Muscle of back (tissue), 11 donors: ENCODE data around the gene AKT1S1. TPM values are rescaled to one million over a fixed set of nuclear protein-coding genes. Genes with fewer than 3 reads are reported as not detected.
A peak's percentile ranks its signal among the peaks of the same experiment; 100 is the strongest.

Source experiments
- DNase-seq, 3 donors: peaks; one replicate each; pipeline versions ENCODE4 v3.0.0 to v3.0.0-alpha.2; 2013
- polyA plus RNA-seq, 10 donors: library from polyadenylated mRNA; unstranded; fragments of 120-200 nt; gene quantifications; one replicate each; pipeline ENCODE4 v1.2.1, GENCODE V29; 2013; ENCODE audit not compliant: insufficient read length in 10 of 10

Gene AKT1S1
- polyA plus RNA-seq, 10 donors = 27.4 to 39.4 (median 32.2) TPM

DNA sequence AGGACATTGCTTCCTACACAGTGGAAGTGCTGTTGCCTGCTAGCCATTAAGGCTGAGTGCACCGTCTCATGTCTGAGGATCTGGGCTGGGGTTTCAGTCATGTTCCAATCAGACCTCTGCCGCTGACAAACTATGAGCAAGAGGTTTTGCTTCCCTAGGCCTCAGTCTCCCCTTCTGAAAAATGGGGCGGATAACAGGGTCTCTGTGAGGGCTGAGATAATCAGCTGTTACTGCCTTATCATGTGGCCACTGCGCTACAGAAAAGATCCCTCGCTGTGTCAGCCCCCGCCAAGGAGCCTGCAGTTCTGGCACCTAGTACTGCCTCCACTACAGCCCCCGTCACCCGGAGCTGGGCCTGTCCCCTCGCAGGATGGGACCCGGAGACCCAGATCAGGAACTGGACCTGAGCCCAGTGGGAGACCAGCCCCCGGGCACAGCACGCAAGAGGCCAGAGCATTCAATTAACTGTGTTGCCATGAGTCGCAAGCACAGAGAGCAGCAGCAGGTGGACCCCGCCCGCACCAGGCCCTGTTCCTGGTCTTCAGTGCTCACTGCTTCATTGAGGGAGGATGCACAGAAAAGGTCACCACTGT is 6.8 kb downstream of the AKT1S1 start:
- DNase-seq = no peak

DNA sequence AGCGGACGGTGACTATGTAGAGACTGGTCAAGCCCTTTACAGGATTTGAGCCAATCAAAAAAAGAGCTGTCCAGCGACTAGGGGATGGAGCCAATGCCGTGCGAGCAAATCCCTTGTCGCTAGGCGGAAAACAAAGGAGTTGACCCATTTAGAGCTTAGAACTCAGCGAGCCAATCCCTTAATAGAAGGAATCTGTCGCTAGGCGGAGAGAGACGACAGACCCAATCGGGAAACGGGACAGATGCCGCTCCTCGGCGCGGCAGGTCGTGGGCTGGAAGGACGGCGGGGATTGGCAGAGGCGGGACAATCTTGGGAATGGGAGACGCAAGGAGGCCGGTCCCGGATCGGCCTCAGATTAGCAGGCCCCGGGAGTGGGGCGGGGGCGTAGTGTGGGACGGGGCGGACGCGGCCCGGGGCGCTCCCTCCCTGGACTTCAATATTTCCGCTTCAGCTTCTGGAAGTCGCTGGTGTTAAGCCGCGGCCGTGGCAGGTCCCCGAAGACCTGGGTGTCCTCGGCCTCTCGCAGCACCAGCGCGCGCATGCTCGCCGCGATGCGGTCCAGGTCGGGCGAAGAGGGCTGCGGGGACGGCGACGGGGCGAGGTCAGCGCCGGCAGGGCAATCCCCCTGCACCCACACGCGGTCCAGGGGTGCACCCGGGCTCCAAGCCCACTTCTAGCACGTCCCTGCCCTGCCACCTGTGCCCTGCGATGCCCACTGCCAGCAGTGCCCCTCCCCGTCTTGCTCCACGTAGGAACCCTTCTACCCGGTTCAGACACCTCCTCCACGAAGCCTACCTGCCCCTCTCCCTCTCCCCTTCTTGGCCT is 7.5 kb downstream of the AKT1S1 start:
- peak; percentile 99 to 100 (median 100) for DNase-seq

DNA sequence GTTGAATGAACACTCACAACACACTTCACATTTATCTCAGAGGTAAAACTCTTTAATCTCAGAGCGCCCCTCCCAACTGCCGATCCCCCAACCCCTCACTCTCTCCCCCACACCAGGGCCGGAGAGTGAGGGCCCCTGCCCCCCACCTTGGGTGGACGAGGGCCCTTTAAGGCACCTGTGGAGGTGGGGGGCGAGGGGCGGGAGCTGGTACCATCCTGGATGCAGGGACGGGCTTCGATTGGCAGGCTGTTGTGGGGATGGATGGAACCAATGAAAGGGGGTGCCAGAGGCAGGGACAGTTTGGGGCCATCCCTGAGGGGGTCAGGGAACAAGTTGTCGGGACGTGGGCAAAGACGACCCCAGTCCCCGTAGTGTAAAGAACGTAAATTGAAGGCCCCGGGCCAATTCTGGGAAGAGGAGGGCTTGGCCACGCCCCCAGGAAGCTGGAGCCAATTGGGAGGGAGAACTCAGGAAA is 8.1 kb downstream of the AKT1S1 start:
- DNase-seq = no peak

DNA sequence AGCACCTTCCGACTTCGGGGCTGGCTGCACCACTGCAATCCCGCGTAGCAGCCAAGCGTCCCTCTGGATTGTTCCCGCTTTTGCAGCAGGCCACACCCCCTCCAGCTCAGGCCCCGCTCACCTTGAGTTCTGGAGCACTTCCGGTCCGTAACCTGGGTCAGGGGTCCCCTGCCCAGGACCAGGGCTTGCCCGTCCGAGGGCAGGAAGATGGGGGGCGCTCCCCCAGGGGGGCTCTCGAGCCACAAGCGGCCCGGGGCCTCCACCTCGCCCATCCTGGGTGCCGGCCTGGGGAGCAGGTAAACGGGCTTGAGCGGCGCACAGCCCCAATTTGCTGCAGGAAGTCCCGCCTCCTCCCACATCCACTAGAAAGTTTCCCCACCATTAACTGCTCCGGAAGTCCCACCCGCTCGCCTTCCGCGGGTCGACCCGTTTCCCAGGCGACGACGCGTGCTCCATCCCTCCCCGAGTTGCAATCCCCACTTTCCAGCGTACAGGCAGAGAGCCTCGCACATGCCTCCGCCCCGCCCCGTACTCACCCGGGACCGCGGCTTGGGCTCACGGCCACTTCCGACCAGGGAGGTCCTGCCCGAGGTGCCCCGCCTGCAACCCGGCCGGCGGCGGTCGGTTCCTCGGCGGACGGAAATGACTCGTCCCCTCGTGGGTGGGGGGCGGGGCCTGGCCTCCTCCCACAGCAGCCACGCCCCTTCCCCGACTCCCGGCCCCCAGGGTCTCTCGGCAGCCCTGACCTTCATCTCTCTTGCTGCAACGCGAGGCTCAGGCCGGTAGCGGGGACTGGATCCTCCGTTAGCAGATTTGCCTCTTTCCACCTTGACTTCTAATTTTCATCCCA is 10.0 kb downstream of the AKT1S1 start, which contains the start of gene PNKP:
PNKP (minus strand) TSS at position 644 of the 850 bp plus-strand sequence; CDS start at position 272, 372 bp downstream.
- peak; percentile 89 to 99 (median 95) for DNase-seq

DNA sequence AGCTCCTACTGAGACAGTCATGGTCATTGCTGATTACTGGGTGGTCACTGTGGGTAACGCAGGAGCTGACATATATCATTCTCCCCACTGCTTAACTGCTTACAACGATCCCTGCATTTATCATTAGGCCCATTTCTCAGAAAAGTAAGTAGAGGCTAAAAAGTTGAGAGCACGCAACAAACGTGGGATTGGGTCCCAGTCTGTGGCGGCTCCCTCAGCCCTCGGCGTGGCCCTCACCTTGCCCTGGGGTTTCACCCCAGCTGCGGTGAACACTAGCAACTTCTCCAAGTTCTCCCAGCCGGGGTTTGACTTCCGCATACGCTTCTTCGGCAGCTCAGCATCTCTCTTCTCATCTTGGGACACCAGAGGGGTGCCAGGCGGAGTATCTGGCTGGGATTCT is 12.3 kb downstream of the AKT1S1 start:
- DNase-seq = no peak

DNA sequence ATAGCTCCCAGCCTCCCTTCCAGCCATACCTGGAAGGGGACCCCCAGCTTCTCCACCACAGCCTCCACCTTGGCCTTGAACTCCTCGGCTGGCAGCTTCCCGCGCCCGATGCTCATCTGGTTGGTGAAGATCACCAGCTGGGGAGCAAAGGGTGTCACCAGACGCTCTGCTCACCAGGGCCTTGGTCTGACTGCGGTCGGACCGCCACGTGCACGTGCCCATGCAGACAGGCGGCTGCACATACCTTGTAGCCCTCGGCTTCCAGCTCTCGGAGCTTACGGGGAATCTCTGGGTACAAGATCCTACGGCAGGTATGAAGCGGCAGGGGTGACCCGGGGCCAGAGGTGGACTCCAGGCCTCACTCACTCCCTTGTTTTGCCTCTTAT is 13.2 kb downstream of the AKT1S1 start:
- no peak for DNase-seq

DNA sequence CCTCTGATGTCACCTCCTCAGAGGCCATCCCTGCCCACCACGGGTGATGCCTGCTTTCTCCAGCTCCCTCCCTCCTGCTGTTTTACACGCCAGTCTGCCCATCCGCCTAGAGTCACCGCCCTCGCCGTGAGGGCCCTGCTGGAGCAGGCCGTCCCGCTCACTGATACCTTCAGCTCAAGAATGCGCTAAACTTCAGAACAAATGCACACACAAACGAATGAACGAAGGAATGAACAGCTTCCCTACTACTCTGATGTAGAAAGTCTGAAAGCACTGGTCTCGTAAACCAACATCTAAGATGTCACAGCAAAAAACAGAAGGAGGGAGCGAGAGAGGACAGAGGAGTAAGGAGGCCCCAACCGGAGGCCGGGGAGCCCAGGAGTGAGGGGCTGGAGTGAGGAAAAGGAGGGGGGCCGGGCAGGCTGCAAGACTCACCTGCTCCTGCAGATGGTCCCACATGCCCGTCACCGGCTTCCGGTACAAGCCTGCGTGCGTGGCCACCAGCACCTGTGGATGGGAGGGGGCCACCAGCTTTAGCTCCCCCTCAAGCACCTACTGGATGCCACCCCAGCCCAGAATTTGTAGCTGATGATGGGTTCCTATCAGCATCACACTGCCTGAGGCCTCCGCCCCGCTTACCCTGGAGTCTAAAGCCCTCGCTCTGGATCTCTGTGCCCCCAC is 13.8 kb downstream of the AKT1S1 start:
- no peak for DNase-seq

DNA sequence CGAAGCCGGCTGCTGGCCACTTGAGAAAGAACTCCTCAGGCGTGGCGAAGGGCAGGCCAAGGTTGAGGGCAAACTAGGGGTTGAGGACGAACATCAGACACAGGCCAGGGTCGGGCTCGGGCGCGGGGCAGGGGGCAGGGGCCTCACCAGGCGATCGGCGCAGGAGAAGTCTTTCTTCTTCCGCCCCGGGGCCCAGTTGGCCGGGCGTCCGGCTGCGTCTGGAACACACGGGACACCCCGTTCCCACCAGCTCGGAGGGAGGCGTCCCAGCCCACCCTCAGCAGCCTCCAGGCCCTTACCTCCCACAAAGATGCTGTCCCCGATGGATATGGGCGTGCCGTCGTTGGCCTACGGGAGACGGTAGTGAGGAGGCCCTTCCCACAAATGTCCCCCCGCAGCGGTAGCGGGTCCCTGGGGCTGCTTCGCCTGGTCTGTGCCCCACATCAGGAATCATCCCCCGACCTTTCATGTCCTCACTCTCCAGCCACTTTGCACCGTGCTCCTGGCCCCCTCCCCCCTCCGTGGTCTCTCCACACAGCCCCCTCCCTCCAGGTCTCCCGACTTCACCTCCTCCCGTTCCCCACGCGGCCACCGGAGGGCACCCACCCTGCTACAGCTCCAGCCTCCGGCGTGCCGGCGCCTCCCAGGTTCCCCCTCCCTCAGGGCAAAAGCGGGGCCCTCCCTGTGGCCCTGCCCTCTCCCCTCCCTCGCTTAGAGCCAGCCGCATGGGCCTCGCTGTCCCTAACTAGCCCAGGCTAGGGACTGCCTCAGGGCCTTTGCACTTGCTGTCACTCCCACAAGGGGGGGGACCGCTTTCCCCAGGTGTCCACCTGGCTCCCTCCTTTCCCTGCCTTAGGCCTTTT is 14.5 kb downstream of the AKT1S1 start:
- no peak for DNase-seq

DNA sequence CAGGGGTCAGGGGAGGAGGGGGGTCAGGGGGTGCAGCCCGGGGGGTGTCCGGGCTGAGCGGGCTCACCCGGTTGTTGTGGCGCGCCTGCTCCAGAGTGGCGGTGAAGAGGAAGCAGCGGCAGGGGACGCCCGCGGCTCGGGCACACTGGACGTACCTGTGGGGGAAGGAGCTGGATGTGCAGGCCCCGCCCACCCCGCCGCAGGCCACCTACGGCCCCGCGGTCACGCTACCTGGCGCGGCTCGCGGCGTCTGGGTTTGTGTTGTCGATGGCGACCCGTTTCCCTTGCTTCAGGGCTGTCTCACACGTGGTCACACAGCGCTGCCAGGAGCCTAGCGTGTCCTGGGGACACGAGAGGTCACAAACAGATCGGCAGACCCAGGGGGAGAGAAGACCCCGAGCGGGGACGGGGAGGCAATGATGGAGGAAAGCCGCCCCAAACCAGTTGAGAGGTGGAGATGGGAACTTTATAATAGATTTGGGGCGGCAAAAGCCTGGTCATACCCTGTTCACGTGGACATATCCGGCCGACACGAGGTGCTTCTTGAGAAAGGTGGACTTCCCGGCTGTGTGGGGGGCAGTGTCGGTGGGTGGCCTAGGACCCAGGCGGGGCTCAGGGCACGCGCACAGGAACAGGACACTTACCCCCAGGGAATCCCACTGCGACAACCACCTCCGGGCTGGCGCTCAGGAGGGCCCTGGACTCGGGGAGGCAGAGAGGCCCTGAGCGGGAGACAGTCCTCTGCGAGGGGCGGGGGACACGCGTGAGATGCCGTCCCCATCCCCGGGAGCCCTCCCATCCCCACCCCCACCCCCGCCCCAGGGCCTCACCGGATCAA is 15.4 kb downstream of the AKT1S1 start:
- DNase-seq = no peak

DNA sequence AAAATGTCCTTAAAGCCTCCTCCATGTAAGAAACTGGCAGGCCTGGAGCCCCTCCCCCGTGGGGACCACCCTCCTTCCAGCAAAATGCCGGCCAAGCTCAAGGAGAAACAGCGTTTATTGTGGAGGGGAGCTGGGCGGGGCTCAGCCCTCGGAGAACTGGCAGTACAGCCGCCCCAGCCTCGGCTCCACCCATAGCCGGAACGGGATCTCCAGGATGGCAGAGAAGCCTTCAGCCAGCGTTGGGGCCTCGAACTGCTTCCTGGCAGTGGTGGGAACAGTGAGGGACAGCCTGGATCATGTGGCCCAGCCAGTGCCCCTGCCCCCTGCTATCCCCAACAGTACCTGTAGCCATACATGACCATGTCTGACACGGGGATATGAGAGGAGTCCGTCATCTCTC is 16.0 kb downstream of the AKT1S1 start:
- DNase-seq = peak in 1 of 3 donors; percentile 66

DNA sequence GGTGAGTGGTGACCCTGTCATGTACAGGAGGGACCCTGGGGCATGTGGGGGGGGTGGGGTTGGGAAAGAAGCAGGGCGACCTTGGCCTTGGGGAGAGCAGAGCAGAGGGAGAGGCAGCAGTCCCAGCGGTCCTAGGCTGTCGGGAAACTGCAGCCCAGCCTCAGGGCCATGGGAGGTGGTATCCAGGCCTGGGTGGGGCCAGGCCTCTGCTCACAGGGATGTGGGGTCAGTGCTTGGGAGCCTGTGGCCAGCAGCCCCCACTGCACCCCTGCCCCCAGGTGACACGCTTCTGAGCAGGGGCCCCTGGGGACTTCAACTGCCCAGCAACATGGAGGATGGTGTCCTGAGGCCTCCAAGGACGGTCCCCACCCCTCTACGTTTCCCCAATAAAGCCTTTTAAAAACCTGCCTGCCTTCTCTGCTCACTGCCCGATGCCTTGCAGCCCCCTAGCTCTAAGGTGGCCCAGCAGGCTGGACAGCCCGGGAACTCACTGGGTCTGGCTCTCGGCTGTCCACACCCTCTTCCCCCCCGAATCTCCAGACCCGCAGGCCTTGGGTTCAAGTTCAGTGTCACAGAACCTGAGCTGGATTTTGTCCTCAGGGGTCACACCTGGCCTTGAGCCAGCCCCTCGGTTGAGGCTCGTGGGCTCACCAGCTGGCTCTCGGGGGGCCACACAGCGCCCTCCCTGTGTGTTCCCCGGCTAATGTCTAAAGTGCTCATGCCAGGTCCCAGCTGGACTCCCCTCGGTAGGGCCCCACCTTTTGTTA is 16.6 kb downstream of the AKT1S1 start:
- no peak for DNase-seq

DNA sequence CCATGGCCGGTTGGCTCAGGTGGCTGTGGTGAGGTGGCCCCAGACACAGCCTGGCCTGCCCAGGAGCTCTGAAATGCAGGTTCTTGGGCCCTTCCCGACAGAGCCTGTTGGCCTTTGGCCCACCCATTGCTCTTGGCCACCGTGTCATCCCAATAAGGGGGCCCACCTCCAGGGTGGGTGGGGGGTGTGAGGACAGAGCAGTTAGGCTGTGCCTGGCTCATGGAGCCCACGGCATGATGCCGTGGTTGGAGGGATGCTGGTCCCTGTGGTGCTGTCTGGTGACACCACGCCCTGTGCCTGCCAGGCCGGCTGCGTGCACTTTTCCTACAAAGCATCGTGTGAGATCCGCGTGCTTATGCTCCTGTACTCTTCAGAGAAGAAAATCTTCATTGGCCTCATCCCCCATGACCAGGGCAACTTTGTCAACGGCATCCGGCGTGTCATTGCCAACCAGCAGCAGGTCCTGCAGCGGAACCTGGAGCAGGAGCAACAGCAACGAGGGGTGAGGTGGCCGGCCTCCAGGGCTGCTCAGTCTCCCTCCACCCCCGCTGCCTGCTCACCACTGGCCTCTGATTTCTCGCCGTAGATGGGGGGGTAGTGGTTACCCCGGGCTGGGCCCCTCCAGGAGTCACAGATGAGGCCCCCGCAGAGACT is 17.3 kb downstream of the AKT1S1 start:
- DNase-seq = no peak

DNA sequence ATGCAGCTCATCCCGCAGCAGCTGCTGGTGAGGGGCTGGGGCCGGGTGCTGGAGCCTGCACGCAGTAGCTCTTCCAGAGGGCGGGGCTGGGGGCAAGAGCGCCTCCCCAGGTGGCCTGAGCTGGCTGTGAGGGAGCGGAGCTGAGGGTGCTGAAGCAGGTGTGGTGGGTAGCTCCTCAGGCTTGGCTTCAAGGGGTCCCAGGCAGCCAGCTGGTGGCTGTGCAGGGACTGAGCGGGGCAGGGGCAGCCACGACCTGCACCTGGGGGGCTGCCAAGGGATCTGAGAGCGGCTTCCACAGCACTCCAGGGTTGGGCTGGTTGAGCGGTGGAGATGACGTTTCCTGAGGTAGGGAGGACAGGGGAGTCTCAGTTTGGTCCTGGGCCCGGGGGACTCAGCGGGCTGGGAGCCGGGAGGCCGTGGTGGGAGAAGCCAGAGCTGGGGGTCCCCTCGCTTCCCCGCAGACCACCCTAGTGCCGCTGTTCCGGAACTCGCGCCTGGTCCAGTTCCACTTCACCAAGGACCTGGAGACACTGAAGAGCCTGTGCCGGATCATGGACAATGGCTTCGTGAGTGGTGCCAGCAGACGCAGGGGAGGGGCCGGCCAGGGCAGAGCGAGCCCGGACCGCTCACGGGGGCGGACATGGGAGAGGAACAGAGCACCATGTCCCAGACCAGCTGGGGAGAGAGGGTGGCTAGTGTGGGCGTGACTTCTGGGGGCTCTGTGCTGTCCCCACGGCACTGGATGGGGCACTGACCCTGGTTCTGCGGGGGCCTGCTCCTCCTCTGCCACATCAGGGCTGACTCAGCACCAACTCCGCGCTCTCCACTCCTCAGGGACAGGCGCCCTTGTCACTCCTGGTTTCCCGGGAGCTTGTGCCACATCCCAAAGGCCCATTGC is 18.8 kb downstream of the AKT1S1 start:
- no peak for DNase-seq

DNA sequence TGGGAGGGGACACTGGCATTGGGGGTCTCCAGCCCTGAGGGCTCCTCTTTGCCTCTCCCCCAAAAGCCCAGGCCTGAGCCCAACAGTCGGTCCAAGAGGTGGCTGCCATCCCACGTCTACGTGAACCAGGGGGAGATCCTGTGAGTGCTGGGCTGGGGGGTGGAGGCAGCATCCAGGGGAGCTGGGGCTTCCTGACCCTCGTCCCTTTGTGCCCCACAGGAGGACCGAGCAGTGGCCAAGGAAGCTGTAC is 19.4 kb downstream of the AKT1S1 start:
- no peak for DNase-seq

DNA sequence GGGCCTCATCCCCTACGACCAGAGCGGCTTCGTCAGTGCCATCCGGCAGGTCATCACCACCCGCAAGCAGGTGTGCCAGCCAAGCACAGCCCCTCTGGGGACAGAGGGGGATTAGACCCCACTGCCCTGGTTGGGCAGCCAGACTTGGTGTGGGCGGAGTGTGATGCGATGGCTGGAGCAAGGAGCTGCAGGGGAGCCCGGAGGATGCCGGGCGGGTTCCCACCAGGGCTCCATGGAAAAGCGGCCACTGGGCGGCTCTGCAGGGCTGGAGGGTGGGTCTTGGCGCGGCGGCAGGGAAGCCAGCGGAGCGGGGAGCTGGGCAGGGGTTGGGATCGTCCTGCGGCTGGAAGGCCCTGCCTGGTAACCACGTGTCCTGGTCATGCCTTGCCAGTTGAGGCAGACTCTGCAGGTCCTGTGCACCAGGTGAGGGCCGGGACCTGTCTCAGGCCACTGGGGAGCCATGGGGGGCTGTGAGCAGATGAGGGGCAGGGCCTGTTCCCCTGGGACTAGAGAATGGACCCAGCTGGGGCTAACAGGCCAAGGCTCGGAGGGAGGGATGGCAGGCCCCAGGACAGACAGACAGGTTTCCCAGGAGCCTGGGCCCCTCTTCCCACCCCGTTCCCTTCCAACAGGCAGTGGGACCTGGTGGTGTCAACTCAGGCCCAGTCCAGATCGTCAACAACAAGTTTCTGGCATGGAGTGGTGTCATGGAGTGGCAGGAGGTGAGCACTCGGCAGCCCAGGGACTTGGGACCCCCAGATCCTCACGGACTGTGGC is 19.9 kb downstream of the AKT1S1 start:
- no peak for DNase-seq

DNA sequence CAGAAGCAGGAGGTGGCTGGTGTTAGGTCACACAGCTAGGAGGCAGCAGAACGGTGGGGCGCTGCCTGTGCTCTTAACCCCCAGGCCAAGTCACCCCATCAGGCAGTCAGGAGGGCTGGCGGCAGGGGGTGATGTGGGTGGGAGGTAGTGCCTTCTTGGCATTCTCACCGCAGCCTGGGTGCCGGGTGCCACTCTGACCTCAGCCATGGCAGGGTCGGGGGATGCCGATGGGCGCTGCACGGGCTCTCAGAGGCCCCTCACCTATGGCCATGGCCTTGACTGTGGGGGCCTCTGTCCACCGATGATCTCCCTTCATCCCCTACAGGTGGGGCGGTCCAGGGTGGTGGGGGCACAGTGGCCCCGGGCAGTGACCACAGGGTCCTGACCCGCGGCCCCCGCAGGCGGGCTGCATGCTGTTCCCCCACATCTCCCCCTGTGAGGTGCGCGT is 20.6 kb downstream of the AKT1S1 start:
- DNase-seq = no peak
